H1 (cell line): ENCODE data around the gene SLC39A10. TPM values are rescaled to one million over a fixed set of nuclear protein-coding genes. Genes with fewer than 3 reads are reported as not detected.

Experiments
- CTCF ChIA-PET: fragments of 300-600 bp; sonication (Branson Sonifier 250); formaldehyde crosslinking; loops from one replicate; lab custom pipeline; 2021; ENCODE audit not compliant: partially characterized antibody; lab: Charles Lee
- POLR2A ChIA-PET: fragments of 300-600 bp; sonication (Branson Sonifier 250); formaldehyde crosslinking; loops from one replicate; lab custom pipeline; 2021; ENCODE audit warnings: inconsistent platforms; ENCODE audit not compliant: partially characterized antibody; lab: Charles Lee
- DNase-seq, 2 experiments: peaks; one replicate each; pipeline versions ENCODE4 v3.0.0 to v3.0.0-alpha.2; 2010 to 2022; ENCODE audit warnings: low spot score in 2 of 2, low read depth in 1 of 2, mixed read lengths in 1 of 2
- FAIRE-seq: peaks from 2 replicates; lab custom pipeline; 2011; peaks lifted over from hg19 to GRCh38; lab: Jason Lieb, UNC
- H2AFZ ChIP-seq: 2 replicates; pipeline ENCODE4 v1.8.1; 2012; ENCODE audit warnings: low read length, inconsistent platforms
- H2AK5ac ChIP-seq: 2 replicates; pipeline ENCODE4 v1.6.1; 2013; ENCODE audit warnings: low read depth, low read length
- H2BK120ac ChIP-seq: replicated peaks from 2 replicates; pipeline ENCODE3; 2013; ENCODE audit warnings: low read depth, low read length, inconsistent platforms
- H2BK12ac ChIP-seq: 2 replicates; pipeline ENCODE4 v1.6.1; 2013; ENCODE audit warnings: low read depth, low read length
- H2BK15ac ChIP-seq: 2 replicates; pipeline ENCODE4 v1.6.1; 2013; ENCODE audit warnings: low read length
- H2BK20ac ChIP-seq: 2 replicates; pipeline ENCODE4 v1.6.1; 2013; ENCODE audit warnings: low read length
- H2BK5ac ChIP-seq: 2 replicates; pipeline ENCODE4 v1.6.1; 2013; ENCODE audit warnings: low read depth, low read length
- H3K14ac ChIP-seq: 2 replicates; pipeline ENCODE4 v1.6.1; 2013; ENCODE audit warnings: inconsistent platforms; ENCODE audit not compliant: insufficient read length
- H3K18ac ChIP-seq: 2 replicates; pipeline ENCODE4 v1.6.1; 2013; ENCODE audit warnings: low read length; ENCODE audit errors: extremely low read depth
- H3K23ac ChIP-seq: 2 replicates; pipeline ENCODE4 v1.6.1; 2013; ENCODE audit warnings: inconsistent platforms; ENCODE audit not compliant: insufficient read length
- H3K23me2 ChIP-seq: 2 replicates; pipeline ENCODE4 v1.6.1; 2013; ENCODE audit warnings: low read depth, low read length
- H3K27ac ChIP-seq: 2 replicates; pipeline ENCODE4 v1.6.1; 2011; ENCODE audit warnings: low read depth, low read length, inconsistent platforms
- H3K27me3 ChIP-seq, 4 experiments: replicated peaks in 1 of 4; 1 replicate in 1 of 4; 2 replicates in 3 of 4; pipeline versions ENCODE4 v1.6.1 to v1.8.1; 2011 to 2013; ENCODE audit warnings: low read length in 3 of 4, mild to moderate bottlenecking in 3 of 4, inconsistent platforms in 2 of 4, mixed read lengths in 2 of 4, moderate library complexity in 1 of 4; ENCODE audit not compliant: control insufficient read depth in 3 of 4, insufficient read depth in 3 of 4; ENCODE audit errors: extremely low read depth in 1 of 4
- H3K36me3 ChIP-seq, 4 experiments: 2 replicates each; pipeline versions ENCODE4 v1.6.1 to v1.8.1; 2011 to 2013; ENCODE audit warnings: mild to moderate bottlenecking in 4 of 4, low read length in 3 of 4, moderate library complexity in 2 of 4, control low read depth in 1 of 4, inconsistent platforms in 1 of 4; ENCODE audit not compliant: insufficient read depth in 4 of 4, control insufficient read depth in 2 of 4
- H3K4ac ChIP-seq: replicated peaks from 2 replicates; pipeline ENCODE3; 2013; ENCODE audit warnings: low read length, low read depth, mixed read lengths, inconsistent platforms; ENCODE audit not compliant: insufficient read length
- H3K4me1 ChIP-seq, 4 experiments: replicated peaks in 1 of 4; 1 replicate in 1 of 4; 2 replicates in 3 of 4; pipeline versions ENCODE4 v1.6.1 to v1.8.1; 2011 to 2013; ENCODE audit warnings: low read length in 3 of 4, inconsistent platforms in 2 of 4, mixed read lengths in 1 of 4; ENCODE audit not compliant: insufficient read depth in 4 of 4, control insufficient read depth in 3 of 4
- H3K4me2 ChIP-seq, 2 experiments: 2 replicates each; pipeline versions ENCODE4 v1.6.1 to v1.8.1; 2011 to 2013; ENCODE audit warnings: low read depth in 2 of 2, low read length in 2 of 2, control low read depth in 1 of 2, inconsistent platforms in 1 of 2, mild to moderate bottlenecking in 1 of 2; ENCODE audit not compliant: insufficient read depth in 1 of 2
- H3K4me3 ChIP-seq, 4 experiments: fragments of 200-600, 300-600 bp in 1 of 4; sonication (generic), shearing (Covaris generic), sonication (Bioruptor Twin) in 1 of 4; 2 replicates each; pipeline versions ENCODE4 v1.5.1 to v1.8.1; 2011 to 2016; ENCODE audit warnings: low read length in 4 of 4, low read depth in 3 of 4, control low read depth in 2 of 4, inconsistent platforms in 2 of 4, mild to moderate bottlenecking in 2 of 4, mixed read lengths in 1 of 4, moderate library complexity in 1 of 4; ENCODE audit not compliant: insufficient read depth in 2 of 4; ENCODE audit errors: extremely low read depth in 1 of 4
- H3K56ac ChIP-seq: replicated peaks from 2 replicates; pipeline ENCODE3; 2013; ENCODE audit warnings: low read depth, mild to moderate bottlenecking, mixed read lengths, low read length, inconsistent platforms; ENCODE audit not compliant: insufficient read length
- H3K79me1 ChIP-seq: 2 replicates; pipeline ENCODE4 v1.6.1; 2013; ENCODE audit warnings: low read depth, low read length, control low read depth
- H3K79me2 ChIP-seq, 2 experiments: 2 replicates each; pipeline versions ENCODE4 v1.6.1 to v1.8.1; 2012 to 2013; ENCODE audit warnings: low read length in 2 of 2, mild to moderate bottlenecking in 2 of 2, inconsistent platforms in 1 of 2; ENCODE audit not compliant: insufficient read depth in 2 of 2, control insufficient read depth in 1 of 2
- H3K9ac ChIP-seq, 4 experiments: replicated peaks in 1 of 4; 1 replicate in 1 of 4; 2 replicates in 3 of 4; pipeline versions ENCODE4 v1.6.1 to v1.8.1; 2011 to 2013; ENCODE audit warnings: low read depth in 3 of 4, low read length in 3 of 4, control low read depth in 2 of 4, mild to moderate bottlenecking in 2 of 4, moderate library complexity in 2 of 4, inconsistent platforms in 1 of 4; ENCODE audit errors: extremely low read depth in 1 of 4
- H3K9me3 ChIP-seq, 2 experiments: 2 replicates each; pipeline versions ENCODE4 v1.6.1 to v1.8.1; 2012 to 2013; ENCODE audit warnings: mild to moderate bottlenecking in 2 of 2, moderate library complexity in 2 of 2, control low read depth in 1 of 2, inconsistent platforms in 1 of 2, low read depth in 1 of 2, low read length in 1 of 2, mixed read lengths in 1 of 2; ENCODE audit not compliant: insufficient read depth in 2 of 2
- H4K20me1 ChIP-seq, 2 experiments: replicated peaks in 1 of 2; 2 replicates each; pipeline versions ENCODE3 to v1.8.1; 2011 to 2013; ENCODE audit warnings: inconsistent platforms in 2 of 2, low read length in 2 of 2, mild to moderate bottlenecking in 1 of 2; ENCODE audit not compliant: insufficient read depth in 2 of 2, control insufficient read depth in 1 of 2
- H4K5ac ChIP-seq: 2 replicates; pipeline ENCODE4 v1.6.1; 2013; ENCODE audit warnings: low read length, low read depth, mixed read lengths, inconsistent platforms; ENCODE audit not compliant: insufficient read length
- H4K8ac ChIP-seq: 2 replicates; pipeline ENCODE4 v1.8.0; 2013; ENCODE audit warnings: mild to moderate bottlenecking, moderate library complexity, low read length, inconsistent platforms; ENCODE audit not compliant: insufficient read depth; ENCODE audit errors: extremely low read depth
- H4K91ac ChIP-seq: replicated peaks from 2 replicates; pipeline ENCODE3; 2013; ENCODE audit warnings: low read length, mixed read lengths, inconsistent platforms; ENCODE audit not compliant: insufficient read length
- CBX5 ChIP-seq: fragments of 300-800, 300-1000 bp; sonication (generic); IDR thresholded peaks from 2 replicates; pipeline ENCODE4 v1.7.1; 2016; ENCODE audit warnings: antibody characterized with exemption, low read length, low read depth
- EGR1 ChIP-seq: IDR thresholded peaks from 2 replicates; pipeline ENCODE4 v1.6.1; 2011; ENCODE audit warnings: low read depth, low read length, borderline replicate concordance
- RNF2 ChIP-seq: fragments of 200-900, 300-1000 bp; sonication (generic); IDR thresholded peaks from 2 replicates; pipeline ENCODE4 v1.7.1; 2016; ENCODE audit warnings: borderline replicate concordance, low read depth, mild to moderate bottlenecking, antibody characterized with exemption, low read length; ENCODE audit not compliant: poor library complexity, severe bottlenecking; ENCODE audit errors: missing control alignments
- SUZ12 ChIP-seq: fragments of 200-600 bp; sonication (generic); IDR thresholded peaks from 2 replicates; pipeline ENCODE4 v1.6.1; 2012; ENCODE audit warnings: mild to moderate bottlenecking, inconsistent platforms, low read length, moderate library complexity, mixed read lengths
- TCF12 ChIP-seq: IDR thresholded peaks from 2 replicates; pipeline ENCODE4 v1.6.1; 2011; ENCODE audit warnings: low read depth, mild to moderate bottlenecking, low read length
- YY1 ChIP-seq: IDR thresholded peaks from 2 replicates; pipeline ENCODE4 v1.6.1; 2011; ENCODE audit warnings: low read depth, mild to moderate bottlenecking, low read length
- WGBS, 2 experiments: shearing (Covaris generic) in 1 of 2; methylation state at CpG; one replicate each; pipeline versions ENCODE4 v1.1.6 to v1.1.7; 2013 to 2015; ENCODE audit warnings: low lambda C conversion rate in 2 of 2, mixed read lengths in 2 of 2, inconsistent platforms in 1 of 2, low coverage in 1 of 2, missing lambda C conversion rate in 1 of 2; ENCODE audit not compliant: insufficient replicate concordance in 2 of 2, insufficient coverage in 1 of 2, insufficient read length in 1 of 2; ENCODE audit errors: extremely low coverage in 1 of 2, missing lambda C conversion rate in 1 of 2; 5-methylcytosine and 5-hydroxymethylcytosine counted together
- polyA plus RNA-seq, 7 experiments: library from polyadenylated mRNA; depleted of rRNA in 3 of 7; stranded (reverse) in 5 of 7; unstranded in 2 of 7; fragments of >200 nt in 5 of 7; fragments of 200-250 nt in 2 of 7; gene quantifications; 1 replicate in 5 of 7; 2 replicates in 1 of 7; 4 replicates in 1 of 7; pipeline versions ENCODE4 v1.2.1 to v1.2.3, GENCODE V29; 2011 to 2013; ENCODE audit warnings: missing spikeins in 2 of 7, mixed read lengths in 2 of 7
- total RNA-seq: library from RNA; stranded (reverse); fragmentation: NEBNext Ultra II Directional; extraction: Animal tissue kit (Norgen Biotek cat#: 25700); gene quantifications from 2 replicates; pipeline ENCODE4 v1.2.1, GENCODE V29; 2021

The SLC39A10 gene
- total and polyA plus RNA-seq, 2 of the 8 experiments (the other 6 are each of a cell fraction or from before 2014, with no cell fraction given) = 68.1 to 234 TPM

DNA sequence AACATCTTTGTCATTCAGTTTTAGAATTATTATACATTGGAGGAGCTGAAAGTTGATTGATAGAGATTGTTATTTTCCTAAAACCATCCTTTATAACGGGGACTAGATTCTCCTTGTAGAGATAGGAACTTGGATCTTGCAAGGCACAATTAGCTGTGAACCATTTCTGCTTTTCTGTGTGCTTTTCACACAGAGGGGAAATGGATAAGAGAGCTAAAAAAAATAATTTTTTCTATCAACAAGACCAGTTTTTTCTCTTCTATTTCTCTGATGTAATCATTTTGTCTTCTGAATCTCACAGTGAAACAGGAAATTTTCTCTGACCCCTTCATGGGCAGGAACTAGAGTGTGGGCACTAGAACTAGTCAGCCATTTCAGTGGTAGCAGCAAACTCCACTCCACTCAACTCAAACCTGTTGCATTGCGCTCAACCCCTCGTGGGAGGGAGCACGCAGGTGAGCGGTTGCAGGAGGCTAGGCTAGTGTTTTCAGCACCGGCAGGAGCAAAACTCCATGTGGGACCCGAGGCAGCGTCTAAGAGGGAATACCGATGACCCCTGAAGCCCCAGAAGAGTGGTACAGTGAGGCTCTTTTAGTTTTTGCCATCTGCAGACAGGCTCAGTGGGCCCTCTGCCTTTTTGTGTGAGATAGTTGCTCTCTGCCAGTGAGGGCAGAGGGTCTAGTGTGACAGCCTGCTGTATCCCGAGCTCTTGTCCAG is 24.0 kb upstream of the SLC39A10 start:
- TF ChIP-seq TCF12 (no peak), CBX5 (no peak), RNF2 (no peak), YY1 (no peak), EGR1 (no peak), SUZ12 (no peak)
- Histone ChIP-seq H3K79me2 (no peaks in the 10 kb centered on the region), H2BK20ac (no peak overlapping the region), H3K56ac (no peak overlapping the region), H2AFZ (no peak overlapping the region), H3K14ac (no peak overlapping the region), H3K9ac (no peak overlapping the region), H3K23me2 (no peaks in the 10 kb centered on the region), H3K27me3 (no peaks in the 10 kb centered on the region), H3K4ac (no peak overlapping the region), H2AK5ac (no peak overlapping the region), H3K9me3 (no peaks in the 10 kb centered on the region), H3K4me1 (peaks cover 0 to 5% (median 0%) of the 10 kb centered on the region in 4 experiments; a peak in 2 of 7 replicates), H3K27ac (no peak overlapping the region), H2BK5ac (no peak overlapping the region), H2BK120ac (no peak overlapping the region), H2BK12ac (peak overlapping the region; percentile 85; the same call in 1 of the 2 replicates), H4K20me1 (no peaks in the 10 kb centered on the region), H4K5ac (no peak overlapping the region), H3K23ac (no peak overlapping the region), H3K36me3 (no peaks in the 10 kb centered on the region), H3K18ac (no peak overlapping the region; the same call in 1 of the 2 replicates), H2BK15ac (no peak overlapping the region), H4K8ac (no peak overlapping the region), H3K4me3 (no peak overlapping the region), H3K4me2 (no peak overlapping the region), H4K91ac (no peak overlapping the region), H3K79me1 (peaks cover 2% of the 10 kb centered on the region; the same call in 1 of the 2 replicates)
- FAIRE-seq (no peak), DNase-seq (no peak)
- 94% methylated on average over 10 of the region's 10 CpGs; no CpG with 5 or more reads in 1 of the 2 experiments for WGBS, 2 experiments
- CTCF ChIA-PET = interaction anchor here (0.6 to 1.0 kb wide), 3 partner anchors 31 to 150 kb away, joined by 3 read pairs; no protein-coding TSS in a partner anchor
- POLR2A ChIA-PET = interaction anchor here (1.0 kb wide), 1 partner anchor 24 kb away, joined by 3 read pairs; the partner anchor contains the start of gene SLC39A10
